DND-41 (cell line): ENCODE data around the gene DIO1.

Experiments used
- ATAC-seq: fragments of 200-7000 bp; cut with Tn5 transposase; 3 replicates; pipeline ENCODE4 v1.9.1; 2021; ENCODE audit warnings: low read depth; ENCODE audit not compliant: insufficient read depth
- DNase-seq: peaks from one replicate; pipeline ENCODE4 v3.0.0-alpha.2; 2020
- H2AFZ ChIP-seq: 2 replicates; pipeline ENCODE4 v1.6.0; 2012; ENCODE audit warnings: low read depth, low read length
- H3K27ac ChIP-seq: 2 replicates; pipeline ENCODE4 v1.5.1; 2012; ENCODE audit warnings: low read length, inconsistent platforms
- H3K27me3 ChIP-seq: fragments of 200-600 bp; sonication (generic); 2 replicates; pipeline ENCODE4 v1.6.0; 2012; ENCODE audit warnings: low read length, mild to moderate bottlenecking, inconsistent platforms; ENCODE audit not compliant: insufficient read depth, poor library complexity
- H3K36me3 ChIP-seq: 2 replicates; pipeline ENCODE4 v1.5.1; 2012; ENCODE audit warnings: low read length, inconsistent platforms; ENCODE audit not compliant: insufficient read depth
- H3K4me1 ChIP-seq: 2 replicates; pipeline ENCODE4 v1.5.1; 2012; ENCODE audit warnings: mild to moderate bottlenecking, low read length; ENCODE audit not compliant: insufficient read depth
- H3K4me2 ChIP-seq: 2 replicates; pipeline ENCODE4 v1.6.0; 2012; ENCODE audit warnings: mild to moderate bottlenecking, moderate library complexity, low read length, inconsistent platforms; ENCODE audit not compliant: insufficient read depth
- H3K4me3 ChIP-seq, 2 experiments: fragments of 200-600 bp in 1 of 2; shearing (Covaris generic) in 1 of 2; 2 replicates each; pipeline ENCODE4 v1.5.1; 2012 to 2016; ENCODE audit warnings: inconsistent platforms in 2 of 2, low read length in 2 of 2, mild to moderate bottlenecking in 2 of 2, low read depth in 1 of 2, moderate library complexity in 1 of 2
- H3K79me2 ChIP-seq: 2 replicates; pipeline ENCODE4 v1.6.0; 2012; ENCODE audit warnings: low read length, inconsistent platforms; ENCODE audit not compliant: insufficient read depth
- H3K9ac ChIP-seq: 2 replicates; pipeline ENCODE4 v1.6.0; 2012; ENCODE audit warnings: low read depth, mild to moderate bottlenecking, inconsistent platforms, low read length, moderate library complexity
- H3K9me3 ChIP-seq: 2 replicates; pipeline ENCODE4 v1.5.1; 2012; ENCODE audit warnings: low read length, moderate library complexity, mild to moderate bottlenecking, inconsistent platforms; ENCODE audit not compliant: insufficient read depth, severe bottlenecking
- H4K20me1 ChIP-seq: 2 replicates; pipeline ENCODE4 v1.6.0; 2012; ENCODE audit warnings: low read length; ENCODE audit not compliant: insufficient read depth
- EZH2 ChIP-seq: IDR thresholded peaks from 3 replicates; pipeline ENCODE4 v1.6.1; 2012; ENCODE audit warnings: borderline replicate concordance, low read depth, mild to moderate bottlenecking, moderate library complexity, low read length, inconsistent platforms; ENCODE audit not compliant: severe bottlenecking
- TF ChIP-seq, protein P1 (sequence below): IDR thresholded peaks from 2 replicates; pipeline ENCODE4 v1.5.1; 2012; ENCODE audit warnings: borderline replicate concordance, low read length, moderate library complexity, mild to moderate bottlenecking; ENCODE audit not compliant: poor library complexity, severe bottlenecking; ENCODE audit errors: extremely low read depth

The DIO1 gene

DNA sequence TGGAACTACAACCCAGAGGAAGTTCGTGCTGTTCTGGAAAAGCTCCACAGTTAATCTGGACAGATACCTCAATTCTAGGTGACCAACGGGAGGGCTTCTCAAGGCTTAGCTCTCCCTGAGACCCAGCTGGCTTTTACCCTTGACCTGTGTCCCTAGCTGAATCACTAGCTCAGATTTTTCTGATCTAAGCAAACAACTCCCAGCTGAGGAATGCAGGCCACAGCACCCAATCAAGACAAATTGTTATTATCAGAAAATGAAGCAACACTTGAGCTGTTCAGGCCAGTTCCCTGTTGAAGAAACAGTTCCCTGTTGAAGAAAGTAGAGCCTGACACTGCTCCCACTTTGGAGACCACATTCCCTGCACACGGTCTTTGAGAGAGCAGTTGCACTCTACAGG is 16.0 kb downstream of the DIO1 start:
- no peak overlapping the region for H3K27ac ChIP-seq
- H3K4me3 ChIP-seq: no peak overlapping the region
- H3K9me3 ChIP-seq: no peaks in the 10 kb centered on the region
- no peaks in the 10 kb centered on the region for H3K4me1 ChIP-seq
- H4K20me1 ChIP-seq: no peaks in the 10 kb centered on the region
- ATAC-seq: no peak
- H3K27me3 ChIP-seq: no peaks in the 10 kb centered on the region
- no peak for TF ChIP-seq EZH2
- TF ChIP-seq, protein P1, sequence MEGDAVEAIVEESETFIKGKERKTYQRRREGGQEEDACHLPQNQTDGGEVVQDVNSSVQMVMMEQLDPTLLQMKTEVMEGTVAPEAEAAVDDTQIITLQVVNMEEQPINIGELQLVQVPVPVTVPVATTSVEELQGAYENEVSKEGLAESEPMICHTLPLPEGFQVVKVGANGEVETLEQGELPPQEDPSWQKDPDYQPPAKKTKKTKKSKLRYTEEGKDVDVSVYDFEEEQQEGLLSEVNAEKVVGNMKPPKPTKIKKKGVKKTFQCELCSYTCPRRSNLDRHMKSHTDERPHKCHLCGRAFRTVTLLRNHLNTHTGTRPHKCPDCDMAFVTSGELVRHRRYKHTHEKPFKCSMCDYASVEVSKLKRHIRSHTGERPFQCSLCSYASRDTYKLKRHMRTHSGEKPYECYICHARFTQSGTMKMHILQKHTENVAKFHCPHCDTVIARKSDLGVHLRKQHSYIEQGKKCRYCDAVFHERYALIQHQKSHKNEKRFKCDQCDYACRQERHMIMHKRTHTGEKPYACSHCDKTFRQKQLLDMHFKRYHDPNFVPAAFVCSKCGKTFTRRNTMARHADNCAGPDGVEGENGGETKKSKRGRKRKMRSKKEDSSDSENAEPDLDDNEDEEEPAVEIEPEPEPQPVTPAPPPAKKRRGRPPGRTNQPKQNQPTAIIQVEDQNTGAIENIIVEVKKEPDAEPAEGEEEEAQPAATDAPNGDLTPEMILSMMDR: no peak
- no peak overlapping the region for H3K9ac ChIP-seq
- no peaks in the 10 kb centered on the region for H3K79me2 ChIP-seq
- H3K4me2 ChIP-seq: no peak overlapping the region
- no peak for DNase-seq
- no peak overlapping the region for H2AFZ ChIP-seq
- H3K36me3 ChIP-seq: peaks cover 16% of the 10 kb centered on the region; the same call in 1 of the 2 replicates

DNA sequence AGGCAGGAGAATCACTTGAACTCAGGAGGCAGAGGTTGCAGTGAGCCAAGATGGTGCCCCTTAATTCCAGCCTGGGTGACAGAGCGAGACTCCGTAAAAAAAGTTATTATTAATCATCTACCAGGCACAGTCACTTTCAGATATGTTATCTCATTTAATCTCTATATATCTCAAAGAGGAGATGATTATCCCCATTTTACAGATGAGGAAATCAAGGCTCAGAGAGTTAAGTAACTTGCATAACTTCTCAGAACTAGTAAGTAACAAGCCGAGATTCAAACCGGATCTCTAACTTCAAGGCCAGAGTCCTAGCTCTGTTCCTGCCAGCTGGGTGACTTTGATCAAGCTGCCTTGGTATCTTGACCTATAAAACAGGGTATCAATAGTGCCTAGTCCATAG is 17.5 kb downstream of the DIO1 start:
- TF ChIP-seq EZH2: no peak
- TF ChIP-seq, protein P1: no peak
- Histone ChIP-seq H3K9ac (no peak overlapping the region), H3K36me3 (peaks cover 24% of the 10 kb centered on the region), H3K79me2 (no peaks in the 10 kb centered on the region), H3K9me3 (no peaks in the 10 kb centered on the region), H4K20me1 (no peaks in the 10 kb centered on the region), H3K27me3 (no peaks in the 10 kb centered on the region), H3K4me3 (no peak overlapping the region), H3K4me1 (no peaks in the 10 kb centered on the region), H3K4me2 (no peak overlapping the region), H2AFZ (no peak overlapping the region), H3K27ac (no peak overlapping the region)
- DNase-seq (no peak), ATAC-seq (no peak)

DNA sequence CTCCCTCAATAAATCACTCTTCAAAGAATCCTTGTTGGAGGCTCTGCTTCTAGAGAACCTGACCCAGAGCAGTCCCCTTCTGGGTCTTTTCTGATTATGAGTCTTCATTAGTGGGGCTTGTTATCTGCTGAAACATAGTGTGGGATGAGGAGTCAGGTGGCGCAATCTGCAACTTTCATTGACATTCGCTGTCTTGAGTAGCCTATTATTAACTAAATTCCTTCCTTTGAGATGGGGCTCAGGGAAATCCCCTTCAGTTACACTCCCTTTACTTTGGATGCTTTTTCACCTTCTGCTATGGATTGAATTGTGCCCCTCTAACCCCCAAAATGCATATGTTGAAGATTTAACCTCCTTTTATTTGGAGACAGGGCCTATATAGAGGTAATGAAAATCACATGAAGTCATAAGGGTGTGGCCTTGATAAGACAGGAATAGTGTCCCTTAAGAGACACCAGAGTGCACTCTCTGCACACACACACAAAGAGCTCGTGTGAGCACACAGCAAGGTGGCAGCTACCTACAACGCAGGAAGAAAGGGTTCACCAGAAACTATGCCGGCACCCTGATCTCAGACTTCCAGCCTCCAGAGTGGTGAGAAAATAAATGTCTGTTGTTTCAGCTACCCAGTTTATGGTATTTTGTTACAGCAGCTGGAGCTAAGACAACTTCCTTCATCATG is 19.5 kb downstream of the DIO1 start:
- H3K9me3 ChIP-seq: no peaks in the 10 kb centered on the region
- H3K4me1 ChIP-seq: no peaks in the 10 kb centered on the region
- TF ChIP-seq EZH2: no peak
- TF ChIP-seq, protein P1: no peak
- no peaks in the 10 kb centered on the region for H4K20me1 ChIP-seq
- ATAC-seq: no peak
- peaks cover 26% of the 10 kb centered on the region for H3K36me3 ChIP-seq
- no peak overlapping the region for H3K4me3 ChIP-seq
- no peak overlapping the region for H3K27ac ChIP-seq
- DNase-seq: no peak
- no peak overlapping the region for H3K9ac ChIP-seq
- H3K27me3 ChIP-seq: no peaks in the 10 kb centered on the region
- no peak overlapping the region for H2AFZ ChIP-seq
- H3K4me2 ChIP-seq: no peak overlapping the region
- no peaks in the 10 kb centered on the region for H3K79me2 ChIP-seq

DNA sequence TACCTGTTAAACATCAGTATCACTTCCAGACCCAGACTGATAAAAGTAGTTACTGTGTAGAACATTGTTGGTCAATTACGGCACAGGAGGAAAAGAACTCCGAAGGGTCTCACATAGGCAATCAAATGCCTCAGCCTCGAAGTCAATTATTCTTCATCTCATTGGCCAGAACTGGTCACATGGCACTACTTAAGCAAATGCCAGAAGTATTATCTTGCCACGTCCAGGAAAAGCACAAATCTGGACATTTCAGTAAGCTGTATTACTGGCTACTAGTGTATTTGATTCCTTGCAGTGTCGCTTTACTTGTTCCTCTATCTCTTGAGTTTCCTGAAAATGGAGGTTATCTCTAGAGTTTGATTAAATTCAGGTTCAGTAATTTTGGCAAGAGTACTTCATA is 24.4 kb downstream of the DIO1 start:
- H3K9me3 ChIP-seq: no peaks in the 10 kb centered on the region
- TF ChIP-seq EZH2: no peak
- TF ChIP-seq, protein P1: no peak
- H3K27ac ChIP-seq: no peak overlapping the region
- ATAC-seq (no peak), DNase-seq (no peak)
- no peaks in the 10 kb centered on the region for H3K79me2 ChIP-seq
- no peaks in the 10 kb centered on the region for H4K20me1 ChIP-seq
- H2AFZ ChIP-seq: no peak overlapping the region
- peaks cover 4% of the 10 kb centered on the region; the same call in 1 of the 2 replicates for H3K4me1 ChIP-seq
- H3K4me3 ChIP-seq: no peak overlapping the region
- peaks cover 50% of the 10 kb centered on the region for H3K36me3 ChIP-seq
- no peaks in the 10 kb centered on the region for H3K27me3 ChIP-seq
- no peak overlapping the region for H3K4me2 ChIP-seq
- no peak overlapping the region for H3K9ac ChIP-seq
